PFSK-1 (cell line): ENCODE results near the gene F7.

Experiments used
- FOXP2 ChIP-seq: optimal IDR thresholded peaks from 2 replicates; pipeline ENCODE3; 2011; ENCODE audit warnings: borderline replicate concordance, control low read depth, inconsistent platforms; ENCODE audit not compliant: insufficient read depth; ENCODE audit errors: extremely low read length, extremely low read depth
- POLR2AphosphoS5 ChIP-seq: IDR thresholded peaks from 2 replicates; pipeline ENCODE4 v1.6.1; 2012; ENCODE audit warnings: low read depth, mild to moderate bottlenecking, control low read depth, low read length, moderate library complexity
- SIN3A ChIP-seq: IDR thresholded peaks from 2 replicates; pipeline ENCODE4 v1.6.1; 2012; ENCODE audit warnings: mild to moderate bottlenecking, low read length, moderate library complexity, borderline replicate concordance; ENCODE audit not compliant: insufficient read depth
- TAF1 ChIP-seq: IDR thresholded peaks from 2 replicates; pipeline ENCODE4 v1.6.1; 2012; ENCODE audit warnings: low read length, control low read depth, borderline replicate concordance; ENCODE audit not compliant: insufficient read depth
- TF ChIP-seq, protein P1 (sequence below), 2 experiments: IDR thresholded peaks; 2 replicates each; pipeline versions ENCODE4 v1.6.1 to v1.8.0; 2011 to 2012; ENCODE audit warnings: low read depth in 2 of 2, low read length in 2 of 2, control low read depth in 1 of 2, inconsistent platforms in 1 of 2, mild to moderate bottlenecking in 1 of 2, moderate library complexity in 1 of 2; ENCODE audit not compliant: insufficient read depth in 1 of 2

Gene F7

DNA sequence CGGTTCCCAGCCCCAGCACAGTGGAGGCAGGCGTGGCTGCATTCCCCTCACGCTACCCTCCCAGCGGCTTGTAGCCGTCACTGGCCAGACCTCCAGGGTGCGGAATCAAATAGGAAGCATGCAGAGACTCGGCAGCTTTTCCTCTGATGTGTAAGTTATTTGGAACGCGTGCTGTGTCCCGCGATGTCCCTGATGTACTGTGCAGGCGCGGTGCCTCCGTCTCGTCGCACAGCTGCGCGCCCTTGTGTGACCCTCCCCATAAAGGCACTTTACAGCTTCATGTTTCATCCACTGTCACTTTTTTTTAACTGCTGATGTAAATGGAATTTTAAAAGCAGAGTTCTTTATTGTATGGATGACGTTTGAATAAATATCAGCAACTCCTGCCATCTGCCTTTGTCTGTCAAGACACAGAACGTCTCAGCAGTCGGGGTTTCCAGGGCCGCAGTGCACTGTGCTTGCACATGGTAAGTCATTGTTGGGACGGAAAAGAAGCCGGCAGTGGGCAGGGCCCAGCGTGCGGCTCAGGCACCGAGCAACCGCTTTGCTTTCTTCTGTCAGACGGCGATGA lies 7.3 kb upstream of the F7 start:
- TF ChIP-seq POLR2AphosphoS5: no peak
- no peak for TF ChIP-seq SIN3A
- no peak for TF ChIP-seq TAF1
- no peak for TF ChIP-seq FOXP2
- TF ChIP-seq, protein P1, sequence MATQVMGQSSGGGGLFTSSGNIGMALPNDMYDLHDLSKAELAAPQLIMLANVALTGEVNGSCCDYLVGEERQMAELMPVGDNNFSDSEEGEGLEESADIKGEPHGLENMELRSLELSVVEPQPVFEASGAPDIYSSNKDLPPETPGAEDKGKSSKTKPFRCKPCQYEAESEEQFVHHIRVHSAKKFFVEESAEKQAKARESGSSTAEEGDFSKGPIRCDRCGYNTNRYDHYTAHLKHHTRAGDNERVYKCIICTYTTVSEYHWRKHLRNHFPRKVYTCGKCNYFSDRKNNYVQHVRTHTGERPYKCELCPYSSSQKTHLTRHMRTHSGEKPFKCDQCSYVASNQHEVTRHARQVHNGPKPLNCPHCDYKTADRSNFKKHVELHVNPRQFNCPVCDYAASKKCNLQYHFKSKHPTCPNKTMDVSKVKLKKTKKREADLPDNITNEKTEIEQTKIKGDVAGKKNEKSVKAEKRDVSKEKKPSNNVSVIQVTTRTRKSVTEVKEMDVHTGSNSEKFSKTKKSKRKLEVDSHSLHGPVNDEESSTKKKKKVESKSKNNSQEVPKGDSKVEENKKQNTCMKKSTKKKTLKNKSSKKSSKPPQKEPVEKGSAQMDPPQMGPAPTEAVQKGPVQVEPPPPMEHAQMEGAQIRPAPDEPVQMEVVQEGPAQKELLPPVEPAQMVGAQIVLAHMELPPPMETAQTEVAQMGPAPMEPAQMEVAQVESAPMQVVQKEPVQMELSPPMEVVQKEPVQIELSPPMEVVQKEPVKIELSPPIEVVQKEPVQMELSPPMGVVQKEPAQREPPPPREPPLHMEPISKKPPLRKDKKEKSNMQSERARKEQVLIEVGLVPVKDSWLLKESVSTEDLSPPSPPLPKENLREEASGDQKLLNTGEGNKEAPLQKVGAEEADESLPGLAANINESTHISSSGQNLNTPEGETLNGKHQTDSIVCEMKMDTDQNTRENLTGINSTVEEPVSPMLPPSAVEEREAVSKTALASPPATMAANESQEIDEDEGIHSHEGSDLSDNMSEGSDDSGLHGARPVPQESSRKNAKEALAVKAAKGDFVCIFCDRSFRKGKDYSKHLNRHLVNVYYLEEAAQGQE (IDR thresholded peaks at IDR 0.05; ENCODE audit: insufficient read depth in 1 of 2, low read depth in 2 of 2, low read length in 2 of 2): no peak

DNA sequence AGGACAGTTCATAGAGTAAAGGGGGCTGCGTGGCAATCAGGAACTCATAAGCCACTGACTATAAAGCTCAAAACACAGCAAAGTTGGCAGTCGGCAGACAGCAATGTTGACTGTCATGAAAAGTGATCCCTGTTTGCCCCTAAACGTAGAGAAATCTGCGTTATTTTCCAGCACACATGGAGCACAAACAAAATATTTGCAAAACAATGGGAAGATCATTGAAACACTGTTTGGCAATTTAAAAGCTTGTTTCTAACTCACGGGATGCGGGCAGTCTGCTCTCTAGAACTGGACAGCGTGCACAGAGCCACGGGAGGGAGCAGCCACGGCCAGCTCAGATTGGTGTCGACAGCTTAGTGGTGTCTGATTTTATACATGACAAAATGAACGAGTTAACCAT lies 6.4 kb upstream of the F7 start:
- TF ChIP-seq SIN3A: no peak
- no peak for TF ChIP-seq FOXP2
- no peak for TF ChIP-seq POLR2AphosphoS5
- no peak for TF ChIP-seq TAF1
- TF ChIP-seq, protein P1 (IDR thresholded peaks at IDR 0.05; ENCODE audit: insufficient read depth in 1 of 2, low read depth in 2 of 2, low read length in 2 of 2): no peak

DNA sequence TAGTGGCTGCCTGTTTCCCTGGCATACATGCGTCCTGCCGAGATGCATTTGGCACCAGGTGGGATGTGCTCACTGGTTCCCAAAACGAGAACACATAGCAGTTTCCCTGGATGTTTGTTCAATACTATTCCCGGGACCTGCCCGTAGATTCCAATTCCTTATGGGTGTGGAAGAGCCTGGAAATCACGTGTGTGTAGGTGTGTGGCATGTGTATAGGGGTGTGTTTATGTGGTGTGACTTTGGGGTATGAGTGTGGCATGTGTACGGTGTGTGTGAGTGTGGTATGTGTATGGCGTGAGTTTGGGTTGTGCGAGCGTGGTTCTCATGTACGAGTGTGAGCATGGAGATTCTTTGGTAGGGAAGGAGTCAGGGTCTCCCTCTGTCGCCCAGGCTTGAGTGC lies 2.9 kb upstream of the F7 start:
- TF ChIP-seq, protein P1 (IDR thresholded peaks at IDR 0.05; ENCODE audit: insufficient read depth in 1 of 2, low read depth in 2 of 2, low read length in 2 of 2): no peak
- TF ChIP-seq SIN3A: no peak

DNA sequence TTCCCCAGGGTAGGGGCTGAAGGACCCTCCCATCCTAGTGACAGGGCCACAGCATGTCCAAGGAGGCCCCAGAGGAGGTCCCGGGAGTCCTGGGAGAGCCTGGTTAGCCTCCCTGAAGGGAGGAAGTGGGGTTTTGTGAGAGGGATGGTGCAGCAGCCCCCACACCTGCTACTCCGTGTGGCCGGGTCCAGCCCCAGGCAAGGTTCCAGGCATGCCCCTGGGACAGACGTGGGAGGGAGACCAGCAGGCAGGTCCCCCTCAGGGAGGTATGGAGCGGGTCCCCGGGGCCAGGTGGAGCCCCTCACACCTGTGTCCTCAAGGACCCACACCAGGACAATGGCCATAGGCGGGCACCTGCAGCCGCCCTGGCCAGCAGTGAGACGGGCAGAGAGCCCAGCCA lies 1.9 kb upstream of the F7 start:
- TF ChIP-seq SIN3A: no peak
- TF ChIP-seq FOXP2: no peak
- TF ChIP-seq, protein P1 (IDR thresholded peaks at IDR 0.05; ENCODE audit: insufficient read depth in 1 of 2, low read depth in 2 of 2, low read length in 2 of 2): no peak
- TF ChIP-seq POLR2AphosphoS5: no peak

DNA sequence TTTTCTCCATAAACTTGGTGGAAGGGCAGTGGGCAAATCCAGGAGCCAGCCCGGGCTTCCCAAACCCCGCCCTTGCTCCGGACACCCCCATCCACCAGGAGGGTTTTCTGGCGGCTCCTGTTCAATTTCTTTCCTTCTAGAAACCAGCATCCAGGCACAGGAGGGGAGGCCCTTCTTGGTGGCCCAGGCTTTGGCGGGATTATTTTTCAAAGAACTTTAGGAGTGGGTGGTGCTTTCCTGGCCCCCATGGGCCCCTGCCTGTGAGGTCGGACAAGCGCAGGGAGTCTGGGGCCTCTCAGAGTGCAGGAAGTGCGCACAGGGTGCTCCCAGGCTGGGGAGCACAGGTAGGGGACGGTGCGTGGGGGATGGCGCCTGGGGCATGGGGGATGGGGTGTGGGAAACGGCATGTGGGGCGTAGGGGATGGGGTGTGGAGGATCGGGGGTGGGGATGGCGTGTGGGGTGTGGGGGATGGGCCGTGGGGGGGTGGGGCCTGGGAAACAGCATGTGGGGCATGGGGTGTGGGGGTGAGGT lies 396 bp downstream of the F7 start:
- no peak for TF ChIP-seq FOXP2
- no peak for TF ChIP-seq SIN3A
- TF ChIP-seq, protein P1 (IDR thresholded peaks at IDR 0.05; ENCODE audit: insufficient read depth in 1 of 2, low read depth in 2 of 2, low read length in 2 of 2): no peak
- TF ChIP-seq TAF1: no peak
- TF ChIP-seq POLR2AphosphoS5: no peak
